Prostate gland (tissue), 2 donors: Measurements from ENCODE around the gene MPL. TPM values are rescaled to one million over a fixed set of nuclear protein-coding genes. Genes with fewer than 3 reads are reported as not detected.

Experiments
- DNase-seq: peaks from one replicate; pipeline ENCODE4 v3.0.0-alpha.2; 2019; ENCODE audit warnings: low spot score
- H3K27ac ChIP-seq, 2 donors: fragments of 200-600 bp; sonication (generic); 2 replicates each; pipeline ENCODE4 v1.5.1; 2017 to 2019
- H3K27me3 ChIP-seq: fragments of 200-600 bp; sonication (generic); replicated peaks from 2 replicates; pipeline ENCODE4 v1.5.1; 2019; ENCODE audit not compliant: insufficient read depth
- H3K36me3 ChIP-seq, 2 donors: fragments of 200-600 bp; sonication (generic); 1 replicate in 1 of 2; 2 replicates in 1 of 2; pipeline versions ENCODE4 v1.5.1 to v1.8.1; 2017 to 2019
- H3K4me1 ChIP-seq: fragments of 200-600 bp; sonication (generic); replicated peaks from 2 replicates; pipeline ENCODE4 v1.5.1; 2019
- H3K4me3 ChIP-seq, 2 donors: fragments of 200-600 bp; sonication (generic); 2 replicates each; pipeline ENCODE4 v1.5.1; 2017 to 2019
- H3K9me3 ChIP-seq: fragments of 200-600 bp; sonication (generic); 2 replicates; pipeline ENCODE4 v1.5.1; 2017
- POLR2A ChIP-seq: fragments of 450-650 bp; IDR thresholded peaks from one replicate; pipeline ENCODE4 v1.6.1; 2016; ENCODE audit warnings: antibody characterized with exemption, mild to moderate bottlenecking
- POLR2AphosphoS5 ChIP-seq: sonication (generic); formaldehyde crosslinking; IDR thresholded peaks from one replicate; pipeline ENCODE4 v1.6.1; 2017; ENCODE audit warnings: antibody characterized with exemption
- WGBS: methylation state at CpG from one replicate; pipeline ENCODE4 v1.1.5; 2018; 5-methylcytosine and 5-hydroxymethylcytosine counted together
- intact Hi-C: fragments of 100-400 bp; cut with DNase I; formaldehyde crosslinking; loops from one replicate; pipeline ENCODE4 v1.14.2; 2022
- total RNA-seq, 2 donors: library from RNA; depleted of rRNA; stranded (reverse); fragments of >200 nt; gene quantifications; one replicate each; pipeline ENCODE4 v1.1.0, GENCODE V29; 2016
- TF ChIP-seq, protein P1 (sequence below), 4 experiments: fragments of 200-600 bp in 2 of 4; fragments of 450-650 bp in 2 of 4; sonication (generic) in 2 of 4; IDR thresholded peaks; 1 replicate in 3 of 4; 2 replicates in 1 of 4; pipeline ENCODE4 v1.5.1; 2016 to 2019; ENCODE audit warnings: antibody characterized with exemption in 4 of 4, mild to moderate bottlenecking in 2 of 4, moderate library complexity in 2 of 4

Gene MPL
- total RNA-seq, 2 donors from 2014 or later = not detected

DNA sequence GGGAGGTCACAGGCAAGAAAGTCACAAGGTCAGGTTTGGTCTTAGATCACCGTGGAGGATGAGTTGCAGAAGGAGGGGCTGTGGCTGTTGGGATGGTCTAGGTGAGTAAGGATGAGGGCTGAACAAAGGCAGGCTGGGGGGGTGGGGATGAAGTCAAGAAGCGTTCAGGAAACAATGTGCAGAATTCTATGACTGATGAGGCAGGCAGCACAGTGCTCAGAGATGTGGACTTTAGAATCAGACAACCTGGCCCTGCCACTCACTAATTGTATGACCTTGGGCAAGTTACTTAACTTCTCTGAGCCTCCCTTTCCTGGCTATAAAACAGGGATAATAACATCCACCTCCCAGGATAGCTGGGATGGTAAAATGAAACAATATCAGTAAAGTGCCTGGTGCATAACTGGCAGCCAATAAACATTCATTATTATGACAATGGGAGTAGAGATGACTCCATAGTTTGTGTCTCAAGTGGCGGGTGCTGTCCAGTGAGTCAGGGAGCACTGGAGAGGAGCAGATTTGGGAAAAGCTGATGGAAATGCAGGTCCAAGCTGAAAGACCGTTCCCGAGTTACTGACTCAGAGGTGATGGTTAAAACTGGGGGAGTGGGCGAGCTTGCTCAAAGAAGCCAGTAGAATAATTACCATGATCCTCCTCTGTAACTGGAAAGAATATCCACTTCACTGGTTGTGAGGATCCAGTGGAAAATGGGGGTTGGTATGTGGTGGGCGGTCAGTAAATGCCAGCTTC, 34.7 kb upstream of the MPL start:
- Histone ChIP-seq H3K4me1 (peaks cover 8% of the 10 kb centered on the region), H3K4me3 (no peak overlapping the region), H3K9me3 (no peaks in the 10 kb centered on the region), H3K27me3 (no peaks in the 10 kb centered on the region), H3K36me3 (no peaks in the 10 kb centered on the region), H3K27ac (no peak overlapping the region)
- 73% methylated on average over 7 of the region's 7 CpGs for WGBS
- intact Hi-C loops = no loop called here
- TF ChIP-seq POLR2A (no peak), POLR2AphosphoS5 (no peak)
- TF ChIP-seq, protein P1, sequence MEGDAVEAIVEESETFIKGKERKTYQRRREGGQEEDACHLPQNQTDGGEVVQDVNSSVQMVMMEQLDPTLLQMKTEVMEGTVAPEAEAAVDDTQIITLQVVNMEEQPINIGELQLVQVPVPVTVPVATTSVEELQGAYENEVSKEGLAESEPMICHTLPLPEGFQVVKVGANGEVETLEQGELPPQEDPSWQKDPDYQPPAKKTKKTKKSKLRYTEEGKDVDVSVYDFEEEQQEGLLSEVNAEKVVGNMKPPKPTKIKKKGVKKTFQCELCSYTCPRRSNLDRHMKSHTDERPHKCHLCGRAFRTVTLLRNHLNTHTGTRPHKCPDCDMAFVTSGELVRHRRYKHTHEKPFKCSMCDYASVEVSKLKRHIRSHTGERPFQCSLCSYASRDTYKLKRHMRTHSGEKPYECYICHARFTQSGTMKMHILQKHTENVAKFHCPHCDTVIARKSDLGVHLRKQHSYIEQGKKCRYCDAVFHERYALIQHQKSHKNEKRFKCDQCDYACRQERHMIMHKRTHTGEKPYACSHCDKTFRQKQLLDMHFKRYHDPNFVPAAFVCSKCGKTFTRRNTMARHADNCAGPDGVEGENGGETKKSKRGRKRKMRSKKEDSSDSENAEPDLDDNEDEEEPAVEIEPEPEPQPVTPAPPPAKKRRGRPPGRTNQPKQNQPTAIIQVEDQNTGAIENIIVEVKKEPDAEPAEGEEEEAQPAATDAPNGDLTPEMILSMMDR (IDR thresholded peaks at IDR 0.05) = no peak
- DNase-seq = no peak

DNA sequence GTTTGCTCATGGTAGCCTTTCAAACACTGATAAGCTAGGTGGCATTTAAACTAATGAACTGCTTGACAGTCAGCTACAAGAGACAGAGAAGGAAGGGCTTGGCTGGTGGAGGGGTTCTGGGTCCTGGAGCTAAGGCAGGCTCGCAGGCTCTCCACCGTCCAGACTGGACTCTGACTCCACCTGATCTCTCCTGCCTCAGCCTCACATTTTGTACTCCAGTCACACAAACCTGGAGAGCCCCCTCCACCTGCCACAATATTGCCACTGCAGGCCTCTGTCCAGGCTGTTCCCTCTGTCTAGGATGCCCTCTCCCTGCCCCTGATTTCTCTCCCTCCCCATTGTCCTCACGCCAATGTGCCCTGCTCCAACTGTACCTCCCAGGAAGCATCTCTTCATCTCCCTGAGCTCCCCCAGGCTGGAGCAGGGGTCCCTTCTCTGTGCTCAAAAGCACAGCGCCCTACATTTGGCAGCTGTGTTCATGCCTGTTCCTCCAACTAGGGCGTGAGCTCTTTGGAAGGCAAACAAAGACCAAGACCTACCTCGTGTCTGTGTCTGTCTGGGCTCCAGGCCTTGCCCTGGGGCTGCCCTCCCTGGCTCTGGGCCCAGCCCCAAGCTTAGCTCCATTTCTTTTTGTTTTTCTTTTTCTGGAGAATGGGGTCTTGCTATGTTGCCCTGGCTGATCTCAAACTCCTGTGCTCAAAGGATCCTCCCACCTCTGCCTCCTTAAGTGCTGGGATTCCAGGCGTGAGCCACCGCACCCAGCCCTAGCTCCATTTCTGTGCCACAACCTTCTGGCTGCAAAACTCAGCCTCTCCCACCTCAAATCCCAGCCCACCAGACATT, 33.9 kb upstream of the MPL start:
- no peak for DNase-seq
- TF ChIP-seq POLR2AphosphoS5 (no peak), POLR2A (no peak)
- TF ChIP-seq, protein P1 (IDR thresholded peaks at IDR 0.05) = no peak

DNA sequence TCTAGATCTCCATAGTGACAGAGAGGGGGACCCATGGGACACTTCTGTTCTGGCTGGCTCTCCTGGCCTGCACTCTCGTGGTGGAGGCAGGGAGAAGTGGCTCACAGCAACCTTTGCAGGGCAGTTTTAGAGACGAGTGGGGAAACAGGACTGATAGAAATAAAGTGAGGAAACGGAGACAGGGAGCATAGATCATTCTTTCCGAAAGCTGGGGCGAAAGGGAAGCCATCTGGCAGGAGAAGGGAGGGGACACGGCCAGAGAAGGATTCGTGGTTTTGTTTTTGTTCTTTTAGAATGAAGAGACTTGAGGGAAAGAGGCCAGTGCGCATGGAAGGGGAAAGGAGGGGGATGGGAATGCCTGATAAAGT, 33.3 kb upstream of the MPL start:
- H3K4me3 ChIP-seq = no peak overlapping the region
- intact Hi-C loops = no loop called here
- no peaks in the 10 kb centered on the region for H3K36me3 ChIP-seq
- H3K4me1 ChIP-seq = peaks cover 8% of the 10 kb centered on the region
- H3K9me3 ChIP-seq = no peaks in the 10 kb centered on the region
- H3K27me3 ChIP-seq = no peaks in the 10 kb centered on the region
- peak overlapping the region in 1 of 2 donors; percentile 24 for H3K27ac ChIP-seq
- DNase-seq = no peak
- 52% methylated on average over 8 of the region's 8 CpGs for WGBS
- TF ChIP-seq POLR2AphosphoS5 = no peak
- TF ChIP-seq, protein P1 (IDR thresholded peaks at IDR 0.05) = no peak

More for the DNA sequence above, 33.9 kb upstream of the MPL start:
- H3K4me3 ChIP-seq = no peak overlapping the region
- no peaks in the 10 kb centered on the region for H3K36me3 ChIP-seq
- intact Hi-C loops = no loop called here
- peak overlapping the region in 1 of 2 donors; percentile 24 for H3K27ac ChIP-seq
- peaks cover 8% of the 10 kb centered on the region for H3K4me1 ChIP-seq
- H3K9me3 ChIP-seq = no peaks in the 10 kb centered on the region
- H3K27me3 ChIP-seq = no peaks in the 10 kb centered on the region
- WGBS = 65% methylated on average over 8 of the region's 8 CpGs

DNA sequence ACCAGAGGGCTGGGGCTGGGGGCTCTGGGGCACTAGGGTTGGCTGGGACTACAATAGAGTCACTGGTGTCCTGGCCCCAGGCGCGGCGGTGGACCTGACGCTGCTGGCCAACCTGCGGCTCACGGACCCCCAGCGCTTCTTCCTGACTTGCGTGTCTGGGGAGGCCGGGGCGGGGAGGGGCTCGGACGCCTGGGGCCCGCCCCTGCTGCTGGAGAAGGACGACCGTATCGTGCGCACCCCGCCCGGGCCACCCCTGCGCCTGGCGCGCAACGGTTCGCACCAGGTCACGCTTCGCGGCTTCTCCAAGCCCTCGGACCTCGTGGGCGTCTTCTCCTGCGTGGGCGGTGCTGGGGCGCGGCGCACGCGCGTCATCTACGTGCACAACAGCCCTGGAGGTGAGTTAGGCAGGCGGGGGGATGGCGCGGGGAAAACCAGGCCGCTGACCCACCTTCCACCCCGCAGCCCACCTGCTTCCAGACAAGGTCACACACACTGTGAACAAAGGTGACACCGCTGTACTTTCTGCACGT, 32.8 kb upstream of the MPL start:
- no peaks in the 10 kb centered on the region for H3K27me3 ChIP-seq
- no peaks in the 10 kb centered on the region for H3K9me3 ChIP-seq
- WGBS = 93% methylated on average over 46 of the region's 46 CpGs
- H3K27ac ChIP-seq = no peak overlapping the region
- H3K36me3 ChIP-seq = no peaks in the 10 kb centered on the region
- peaks cover 8% of the 10 kb centered on the region for H3K4me1 ChIP-seq
- TF ChIP-seq, protein P1 (IDR thresholded peaks at IDR 0.05) = no peak
- no peak for TF ChIP-seq POLR2AphosphoS5
- TF ChIP-seq POLR2A = no peak
- intact Hi-C loops = no loop called here
- no peak for DNase-seq
- H3K4me3 ChIP-seq = no peak overlapping the region
